GM19099 (cell line): ENCODE data around the gene OR2L3.

ENCODE experiments used
- POLR2A ChIP-seq: IDR thresholded peaks from 3 replicates; pipeline ENCODE4 v1.6.1; 2011; ENCODE audit warnings: low read depth; ENCODE audit not compliant: insufficient read length; ENCODE audit errors: extremely low read depth

Gene OR2L3

GRCh38 chr1:248111157-248111556, 64.5 kb downstream of the OR2L3 start:
- TF ChIP-seq POLR2A, result no peak
